ENCODE measurements around the gene ATP7B. TPM values are rescaled to one million over a fixed set of nuclear protein-coding genes. Genes with fewer than 3 reads are reported as not detected.
A peak's percentile ranks its signal among the peaks of the same experiment; 100 is the strongest.

Gene ATP7B
- total RNA-seq, 1 donor from 2014 or later, result 5.8 TPM

- Histone ChIP-seq H3K27me3 (no peaks in the 10 kb centered on the region), H3K9me3 (no peaks in the 10 kb centered on the region), H3K27ac (no peak overlapping the region), H3K4me1 (no peaks in the 10 kb centered on the region), H3K4me3 (no peak overlapping the region), H3K36me3 (no peaks in the 10 kb centered on the region)
- TF ChIP-seq CTCF (IDR thresholded peaks at IDR 0.05), result no peak
- no peak for ATAC-seq
- intact Hi-C loops (cut with DNase I), result no loop called here
- no peak for DNase-seq
Observed at GRCh38 chr13:51981355-51981754, 29.9 kb downstream of the ATP7B start.

GRCh38 chr13:51980908-51981307, 30.3 kb downstream of the ATP7B start:
- Histone ChIP-seq H3K9me3 (no peaks in the 10 kb centered on the region), H3K4me1 (no peaks in the 10 kb centered on the region), H3K27ac (no peak overlapping the region), H3K4me3 (no peak overlapping the region), H3K36me3 (no peaks in the 10 kb centered on the region), H3K27me3 (no peaks in the 10 kb centered on the region)
- TF ChIP-seq CTCF (IDR thresholded peaks at IDR 0.05), result no peak
- ATAC-seq (no peak), DNase-seq (no peak)
- intact Hi-C loops (cut with DNase I), result no loop called here

GRCh38 chr13:51978796-51979556, 32.3 kb downstream of the ATP7B start:
- intact Hi-C loops (cut with DNase I), result no loop called here
- H3K36me3 ChIP-seq, result no peaks in the 10 kb centered on the region
- peak; percentile 74 for ATAC-seq
- no peaks in the 10 kb centered on the region for H3K4me1 ChIP-seq
- H3K27ac ChIP-seq, result no peak overlapping the region
- DNase-seq, result no peak
- H3K27me3 ChIP-seq, result no peaks in the 10 kb centered on the region
- H3K4me3 ChIP-seq, result no peak overlapping the region
- no peaks in the 10 kb centered on the region for H3K9me3 ChIP-seq
- no peak for TF ChIP-seq CTCF (IDR thresholded peaks at IDR 0.05)

GRCh38 chr13:51977625-51978024, 33.6 kb downstream of the ATP7B start:
- ATAC-seq (no peak), DNase-seq (no peak)
- Histone ChIP-seq H3K4me1 (no peaks in the 10 kb centered on the region), H3K4me3 (no peak overlapping the region), H3K9me3 (no peaks in the 10 kb centered on the region), H3K27me3 (no peaks in the 10 kb centered on the region), H3K27ac (no peak overlapping the region), H3K36me3 (no peaks in the 10 kb centered on the region)
- intact Hi-C loops (cut with DNase I), result no loop called here
- TF ChIP-seq CTCF (IDR thresholded peaks at IDR 0.05), result no peak

GRCh38 chr13:51976890-51977289, 34.4 kb downstream of the ATP7B start:
- TF ChIP-seq CTCF (IDR thresholded peaks at IDR 0.05), result no peak
- no peak overlapping the region for H3K4me3 ChIP-seq
- H3K27me3 ChIP-seq, result no peaks in the 10 kb centered on the region
- intact Hi-C loops (cut with DNase I), result no loop called here
- no peaks in the 10 kb centered on the region for H3K4me1 ChIP-seq
- no peaks in the 10 kb centered on the region for H3K9me3 ChIP-seq
- H3K36me3 ChIP-seq, result no peaks in the 10 kb centered on the region
- no peak overlapping the region for H3K27ac ChIP-seq
- ATAC-seq, result no peak
- no peak for DNase-seq

GRCh38 chr13:51976423-51976822, 34.8 kb downstream of the ATP7B start:
- Histone ChIP-seq H3K27me3 (no peaks in the 10 kb centered on the region), H3K36me3 (no peaks in the 10 kb centered on the region), H3K4me3 (no peak overlapping the region), H3K27ac (no peak overlapping the region), H3K9me3 (no peaks in the 10 kb centered on the region), H3K4me1 (no peaks in the 10 kb centered on the region)
- no peak for TF ChIP-seq CTCF (IDR thresholded peaks at IDR 0.05)
- intact Hi-C loops (cut with DNase I), result no loop called here
- no peak for DNase-seq
- no peak for ATAC-seq

Measured in upper lobe of right lung (tissue), 1 donor.